Measurements from ENCODE around the gene CKS2. TPM values are rescaled to one million over a fixed set of nuclear protein-coding genes. Genes with fewer than 3 reads are reported as not detected.

The CKS2 gene
- total and polyA plus RNA-seq, 2 experiments from 2014 or later = 512 to 1,783 TPM

DNA sequence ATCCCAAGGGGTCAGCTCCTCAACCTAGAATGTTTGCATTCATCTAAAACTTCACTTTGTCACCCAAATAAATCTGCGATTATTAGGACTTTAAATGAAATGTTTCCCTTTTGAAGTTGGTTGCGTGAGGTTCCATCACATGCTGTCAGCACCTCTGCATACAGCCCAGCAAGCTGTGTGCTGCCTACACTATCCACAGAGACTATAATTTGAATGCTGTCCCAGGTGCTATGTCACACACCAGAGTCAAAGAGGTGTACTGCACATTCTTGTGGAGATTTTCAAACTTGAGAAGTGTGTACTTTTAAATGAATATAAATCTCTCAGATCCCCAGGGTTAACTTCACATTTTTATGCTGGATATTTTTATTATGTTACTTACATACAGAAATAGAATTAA, 19.3 kb upstream of the CKS2 start:
- Histone ChIP-seq H3K4me3 (no peak overlapping the region), H3K4me2 (no peak overlapping the region), H3K79me2 (replicated peaks; ENCODE audit: insufficient read depth) (no peaks in the 10 kb centered on the region), H3K36me3 (ENCODE audit: insufficient read depth) (no peaks in the 10 kb centered on the region), H3K9me2 (ENCODE audit: insufficient read depth) (peaks cover 4% of the 10 kb centered on the region; the same call in 1 of the 2 replicates), H3K4me1 (ENCODE audit: insufficient read depth) (no peaks in the 10 kb centered on the region), H3K27ac (ENCODE audit: low read depth) (no peak overlapping the region), H4K20me1 (replicated peaks; ENCODE audit: insufficient read depth) (no peaks in the 10 kb centered on the region), H3K27me3 (ENCODE audit: insufficient read depth) (no peaks in the 10 kb centered on the region), H3F3A (replicated peaks; ENCODE audit: low read depth) (no peaks in the 10 kb centered on the region), H2AFZ (no peak overlapping the region)
- H3K4me3 Mint-ChIP-seq = no peak overlapping the region
- DNase-seq (ENCODE audit: low spot score) (no peak), ATAC-seq (no peak)
- H3K27me3 Mint-ChIP-seq (ENCODE audit: insufficient read depth, low read depth, poor library complexity) = peaks cover 9% of the 10 kb centered on the region
- H3K4me1 Mint-ChIP-seq = peaks cover 9% of the 10 kb centered on the region
- H3K9me3 Mint-ChIP-seq = peaks cover 21% of the 10 kb centered on the region
- no peak overlapping the region for H3K27ac Mint-ChIP-seq
- H3K36me3 Mint-ChIP-seq (ENCODE audit: low read depth) = peaks cover 16% of the 10 kb centered on the region
- TF ChIP-seq ZNF331 (CRISPR knock-in tag; IDR thresholded peaks at IDR 0.05; ENCODE audit: low read depth) = no peak
- no peak for TF ChIP-seq CREB1 (CRISPR knock-in tag; IDR thresholded peaks at IDR 0.05; ENCODE audit: low read depth)
- TF ChIP-seq NANOG (IDR thresholded peaks at IDR 0.05; ENCODE audit: borderline replicate concordance) = no peak
- TF ChIP-seq, protein P1, sequence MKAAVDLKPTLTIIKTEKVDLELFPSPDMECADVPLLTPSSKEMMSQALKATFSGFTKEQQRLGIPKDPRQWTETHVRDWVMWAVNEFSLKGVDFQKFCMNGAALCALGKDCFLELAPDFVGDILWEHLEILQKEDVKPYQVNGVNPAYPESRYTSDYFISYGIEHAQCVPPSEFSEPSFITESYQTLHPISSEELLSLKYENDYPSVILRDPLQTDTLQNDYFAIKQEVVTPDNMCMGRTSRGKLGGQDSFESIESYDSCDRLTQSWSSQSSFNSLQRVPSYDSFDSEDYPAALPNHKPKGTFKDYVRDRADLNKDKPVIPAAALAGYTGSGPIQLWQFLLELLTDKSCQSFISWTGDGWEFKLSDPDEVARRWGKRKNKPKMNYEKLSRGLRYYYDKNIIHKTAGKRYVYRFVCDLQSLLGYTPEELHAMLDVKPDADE (IDR thresholded peaks at IDR 0.05) = no peak
- TF ChIP-seq, protein P2, sequence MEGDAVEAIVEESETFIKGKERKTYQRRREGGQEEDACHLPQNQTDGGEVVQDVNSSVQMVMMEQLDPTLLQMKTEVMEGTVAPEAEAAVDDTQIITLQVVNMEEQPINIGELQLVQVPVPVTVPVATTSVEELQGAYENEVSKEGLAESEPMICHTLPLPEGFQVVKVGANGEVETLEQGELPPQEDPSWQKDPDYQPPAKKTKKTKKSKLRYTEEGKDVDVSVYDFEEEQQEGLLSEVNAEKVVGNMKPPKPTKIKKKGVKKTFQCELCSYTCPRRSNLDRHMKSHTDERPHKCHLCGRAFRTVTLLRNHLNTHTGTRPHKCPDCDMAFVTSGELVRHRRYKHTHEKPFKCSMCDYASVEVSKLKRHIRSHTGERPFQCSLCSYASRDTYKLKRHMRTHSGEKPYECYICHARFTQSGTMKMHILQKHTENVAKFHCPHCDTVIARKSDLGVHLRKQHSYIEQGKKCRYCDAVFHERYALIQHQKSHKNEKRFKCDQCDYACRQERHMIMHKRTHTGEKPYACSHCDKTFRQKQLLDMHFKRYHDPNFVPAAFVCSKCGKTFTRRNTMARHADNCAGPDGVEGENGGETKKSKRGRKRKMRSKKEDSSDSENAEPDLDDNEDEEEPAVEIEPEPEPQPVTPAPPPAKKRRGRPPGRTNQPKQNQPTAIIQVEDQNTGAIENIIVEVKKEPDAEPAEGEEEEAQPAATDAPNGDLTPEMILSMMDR (conservative IDR thresholded peaks at IDR 0.05; ENCODE audit: low read depth in 2 of 2) = no peak
- no peak for TF ChIP-seq EZH2phosphoT487 (IDR thresholded peaks at IDR 0.05; ENCODE audit: unreplicated experiment)
- no peak for TF ChIP-seq POLR2AphosphoS5 (IDR thresholded peaks at IDR 0.05; ENCODE audit: low read depth)
- no peak for TF ChIP-seq ZNF114 (CRISPR knock-in tag; IDR thresholded peaks at IDR 0.05)
- TF ChIP-seq, protein P3, sequence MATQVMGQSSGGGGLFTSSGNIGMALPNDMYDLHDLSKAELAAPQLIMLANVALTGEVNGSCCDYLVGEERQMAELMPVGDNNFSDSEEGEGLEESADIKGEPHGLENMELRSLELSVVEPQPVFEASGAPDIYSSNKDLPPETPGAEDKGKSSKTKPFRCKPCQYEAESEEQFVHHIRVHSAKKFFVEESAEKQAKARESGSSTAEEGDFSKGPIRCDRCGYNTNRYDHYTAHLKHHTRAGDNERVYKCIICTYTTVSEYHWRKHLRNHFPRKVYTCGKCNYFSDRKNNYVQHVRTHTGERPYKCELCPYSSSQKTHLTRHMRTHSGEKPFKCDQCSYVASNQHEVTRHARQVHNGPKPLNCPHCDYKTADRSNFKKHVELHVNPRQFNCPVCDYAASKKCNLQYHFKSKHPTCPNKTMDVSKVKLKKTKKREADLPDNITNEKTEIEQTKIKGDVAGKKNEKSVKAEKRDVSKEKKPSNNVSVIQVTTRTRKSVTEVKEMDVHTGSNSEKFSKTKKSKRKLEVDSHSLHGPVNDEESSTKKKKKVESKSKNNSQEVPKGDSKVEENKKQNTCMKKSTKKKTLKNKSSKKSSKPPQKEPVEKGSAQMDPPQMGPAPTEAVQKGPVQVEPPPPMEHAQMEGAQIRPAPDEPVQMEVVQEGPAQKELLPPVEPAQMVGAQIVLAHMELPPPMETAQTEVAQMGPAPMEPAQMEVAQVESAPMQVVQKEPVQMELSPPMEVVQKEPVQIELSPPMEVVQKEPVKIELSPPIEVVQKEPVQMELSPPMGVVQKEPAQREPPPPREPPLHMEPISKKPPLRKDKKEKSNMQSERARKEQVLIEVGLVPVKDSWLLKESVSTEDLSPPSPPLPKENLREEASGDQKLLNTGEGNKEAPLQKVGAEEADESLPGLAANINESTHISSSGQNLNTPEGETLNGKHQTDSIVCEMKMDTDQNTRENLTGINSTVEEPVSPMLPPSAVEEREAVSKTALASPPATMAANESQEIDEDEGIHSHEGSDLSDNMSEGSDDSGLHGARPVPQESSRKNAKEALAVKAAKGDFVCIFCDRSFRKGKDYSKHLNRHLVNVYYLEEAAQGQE (IDR thresholded peaks at IDR 0.05; ENCODE audit: unreplicated experiment) = no peak
- TF ChIP-seq, protein P4, sequence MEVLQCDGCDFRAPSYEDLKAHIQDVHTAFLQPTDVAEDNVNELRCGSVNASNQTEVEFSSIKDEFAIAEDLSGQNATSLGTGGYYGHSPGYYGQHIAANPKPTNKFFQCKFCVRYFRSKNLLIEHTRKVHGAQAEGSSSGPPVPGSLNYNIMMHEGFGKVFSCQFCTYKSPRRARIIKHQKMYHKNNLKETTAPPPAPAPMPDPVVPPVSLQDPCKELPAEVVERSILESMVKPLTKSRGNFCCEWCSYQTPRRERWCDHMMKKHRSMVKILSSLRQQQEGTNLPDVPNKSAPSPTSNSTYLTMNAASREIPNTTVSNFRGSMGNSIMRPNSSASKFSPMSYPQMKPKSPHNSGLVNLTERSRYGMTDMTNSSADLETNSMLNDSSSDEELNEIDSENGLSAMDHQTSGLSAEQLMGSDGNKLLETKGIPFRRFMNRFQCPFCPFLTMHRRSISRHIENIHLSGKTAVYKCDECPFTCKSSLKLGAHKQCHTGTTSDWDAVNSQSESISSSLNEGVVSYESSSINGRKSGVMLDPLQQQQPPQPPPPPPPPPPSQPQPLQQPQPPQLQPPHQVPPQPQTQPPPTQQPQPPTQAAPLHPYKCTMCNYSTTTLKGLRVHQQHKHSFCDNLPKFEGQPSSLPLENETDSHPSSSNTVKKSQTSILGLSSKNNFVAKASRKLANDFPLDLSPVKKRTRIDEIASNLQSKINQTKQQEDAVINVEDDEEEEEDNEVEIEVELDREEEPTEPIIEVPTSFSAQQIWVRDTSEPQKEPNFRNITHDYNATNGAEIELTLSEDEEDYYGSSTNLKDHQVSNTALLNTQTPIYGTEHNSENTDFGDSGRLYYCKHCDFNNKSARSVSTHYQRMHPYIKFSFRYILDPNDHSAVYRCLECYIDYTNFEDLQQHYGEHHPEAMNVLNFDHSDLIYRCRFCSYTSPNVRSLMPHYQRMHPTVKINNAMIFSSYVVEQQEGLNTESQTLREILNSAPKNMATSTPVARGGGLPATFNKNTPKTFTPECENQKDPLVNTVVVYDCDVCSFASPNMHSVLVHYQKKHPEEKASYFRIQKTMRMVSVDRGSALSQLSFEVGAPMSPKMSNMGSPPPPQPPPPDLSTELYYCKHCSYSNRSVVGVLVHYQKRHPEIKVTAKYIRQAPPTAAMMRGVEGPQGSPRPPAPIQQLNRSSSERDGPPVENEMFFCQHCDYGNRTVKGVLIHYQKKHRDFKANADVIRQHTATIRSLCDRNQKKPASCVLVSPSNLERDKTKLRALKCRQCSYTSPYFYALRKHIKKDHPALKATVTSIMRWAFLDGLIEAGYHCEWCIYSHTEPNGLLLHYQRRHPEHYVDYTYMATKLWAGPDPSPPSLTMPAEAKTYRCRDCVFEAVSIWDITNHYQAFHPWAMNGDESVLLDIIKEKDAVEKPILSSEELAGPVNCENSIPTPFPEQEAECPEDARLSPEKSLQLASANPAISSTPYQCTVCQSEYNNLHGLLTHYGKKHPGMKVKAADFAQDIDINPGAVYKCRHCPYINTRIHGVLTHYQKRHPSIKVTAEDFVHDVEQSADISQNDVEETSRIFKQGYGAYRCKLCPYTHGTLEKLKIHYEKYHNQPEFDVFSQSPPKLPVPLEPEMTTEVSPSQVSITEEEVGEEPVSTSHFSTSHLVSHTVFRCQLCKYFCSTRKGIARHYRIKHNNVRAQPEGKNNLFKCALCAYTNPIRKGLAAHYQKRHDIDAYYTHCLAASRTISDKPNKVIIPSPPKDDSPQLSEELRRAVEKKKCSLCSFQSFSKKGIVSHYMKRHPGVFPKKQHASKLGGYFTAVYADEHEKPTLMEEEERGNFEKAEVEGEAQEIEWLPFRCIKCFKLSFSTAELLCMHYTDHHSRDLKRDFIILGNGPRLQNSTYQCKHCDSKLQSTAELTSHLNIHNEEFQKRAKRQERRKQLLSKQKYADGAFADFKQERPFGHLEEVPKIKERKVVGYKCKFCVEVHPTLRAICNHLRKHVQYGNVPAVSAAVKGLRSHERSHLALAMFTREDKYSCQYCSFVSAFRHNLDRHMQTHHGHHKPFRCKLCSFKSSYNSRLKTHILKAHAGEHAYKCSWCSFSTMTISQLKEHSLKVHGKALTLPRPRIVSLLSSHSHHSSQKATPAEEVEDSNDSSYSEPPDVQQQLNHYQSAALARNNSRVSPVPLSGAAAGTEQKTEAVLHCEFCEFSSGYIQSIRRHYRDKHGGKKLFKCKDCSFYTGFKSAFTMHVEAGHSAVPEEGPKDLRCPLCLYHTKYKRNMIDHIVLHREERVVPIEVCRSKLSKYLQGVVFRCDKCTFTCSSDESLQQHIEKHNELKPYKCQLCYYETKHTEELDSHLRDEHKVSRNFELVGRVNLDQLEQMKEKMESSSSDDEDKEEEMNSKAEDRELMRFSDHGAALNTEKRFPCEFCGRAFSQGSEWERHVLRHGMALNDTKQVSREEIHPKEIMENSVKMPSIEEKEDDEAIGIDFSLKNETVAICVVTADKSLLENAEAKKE (CRISPR knock-in tag; IDR thresholded peaks at IDR 0.05) = no peak
- no peak for TF ChIP-seq STAT1 (IDR thresholded peaks at IDR 0.05; ENCODE audit: unreplicated experiment)
- no peak for TF ChIP-seq EZH2 (IDR thresholded peaks at IDR 0.05; ENCODE audit: low read depth, unreplicated experiment)
- TF ChIP-seq JUNB (IDR thresholded peaks at IDR 0.05; ENCODE audit: unreplicated experiment) = no peak
